GM12878 (cell line): ENCODE results near the gene ARMC10. TPM values are rescaled to one million over a fixed set of nuclear protein-coding genes. Genes with fewer than 3 reads are reported as not detected.

ENCODE experiments used
- ASH2L ChIP-seq: fragments of 300-600, 200-600 bp; sonication (generic); IDR thresholded peaks from 2 replicates; pipeline ENCODE4 v1.6.1; 2017; ENCODE audit warnings: low read depth, mild to moderate bottlenecking, borderline replicate concordance
- ATF3 ChIP-seq: IDR thresholded peaks from 2 replicates; pipeline ENCODE4 v1.6.1; 2011; ENCODE audit warnings: low read depth, mild to moderate bottlenecking, low read length, moderate library complexity, borderline replicate concordance; ENCODE audit errors: extremely low read depth
- CBFB ChIP-seq: IDR thresholded peaks from 2 replicates; pipeline ENCODE4 v1.6.1; 2016; ENCODE audit warnings: antibody characterized with exemption, low read depth
- CEBPB ChIP-seq, 2 experiments: fragments of 150-350 bp in 1 of 2; IDR thresholded peaks; 2 replicates each; pipeline ENCODE4 v1.6.1; 2012 to 2014; ENCODE audit warnings: low read depth in 2 of 2, low read length in 2 of 2, borderline replicate concordance in 1 of 2, inconsistent platforms in 1 of 2
- CREM ChIP-seq: IDR thresholded peaks from 2 replicates; pipeline ENCODE4 v1.6.1; 2014; ENCODE audit warnings: antibody characterized with exemption, low read depth
- GABPA ChIP-seq: IDR thresholded peaks from 2 replicates; pipeline ENCODE4 v1.6.1; 2014; ENCODE audit warnings: antibody characterized with exemption, low read depth, mild to moderate bottlenecking, inconsistent platforms
- MTA2 ChIP-seq: fragments of 450-650 bp; IDR thresholded peaks from 2 replicates; pipeline ENCODE4 v1.6.1; 2016; ENCODE audit warnings: low read depth, mild to moderate bottlenecking, moderate library complexity
- POLR2AphosphoS2 ChIP-seq: IDR thresholded peaks from 2 replicates; pipeline ENCODE4 v1.6.1; 2011; ENCODE audit warnings: low read depth, mild to moderate bottlenecking, low read length, improper control_type of control experiment, moderate library complexity
- POLR2AphosphoS5 ChIP-seq: IDR thresholded peaks from 2 replicates; pipeline ENCODE4 v1.6.1; 2011; ENCODE audit warnings: mild to moderate bottlenecking, low read length, inconsistent platforms
- RB1 ChIP-seq: fragments of 450-650 bp; formaldehyde crosslinking; IDR thresholded peaks from 2 replicates; pipeline ENCODE4 v1.6.1; 2017; ENCODE audit warnings: mild to moderate bottlenecking, borderline replicate concordance
- SMC3 ChIP-seq: IDR thresholded peaks from 2 replicates; pipeline ENCODE4 v1.6.1; 2011; ENCODE audit warnings: low read length, improper control_type of control experiment, borderline replicate concordance
- TAF1 ChIP-seq: IDR thresholded peaks from 2 replicates; pipeline ENCODE4 v1.6.1; 2011; ENCODE audit warnings: mild to moderate bottlenecking, low read depth, low read length, borderline replicate concordance
- USF1 ChIP-seq: IDR thresholded peaks from 2 replicates; pipeline ENCODE4 v1.6.1; 2011; ENCODE audit warnings: borderline replicate concordance, low read depth, mild to moderate bottlenecking, moderate library complexity, mixed read lengths, low read length; ENCODE audit not compliant: insufficient read depth; ENCODE audit errors: extremely low read length
- USF2 ChIP-seq: IDR thresholded peaks from 2 replicates; pipeline ENCODE4 v1.6.1; 2011; ENCODE audit warnings: low read depth, low read length, improper control_type of control experiment, borderline replicate concordance
- ZBED1 ChIP-seq: IDR thresholded peaks from 2 replicates; pipeline ENCODE4 v1.6.1; 2016; ENCODE audit warnings: borderline replicate concordance
- ZNF592 ChIP-seq: fragments of 450-650 bp; IDR thresholded peaks from 2 replicates; pipeline ENCODE4 v1.6.1; 2017; ENCODE audit warnings: mild to moderate bottlenecking, moderate library complexity
- polyA plus RNA-seq, 11 experiments: library from polyadenylated mRNA; depleted of rRNA in 4 of 11; unstranded in 6 of 11; stranded (reverse) in 5 of 11; fragments of >200 nt; fragmentation: Nextera tagmentation in 4 of 11; fragmentation: Illumina TruSeq in 1 of 11; extraction: Ambion mirVana in 4 of 11; extraction: Trizol in 1 of 11; gene quantifications; 1 replicate in 1 of 11; 2 replicates in 10 of 11; pipeline versions ENCODE4 v1.2.1 to v1.2.3, GENCODE V29; 2011 to 2016; ENCODE audit warnings: inconsistent platforms in 2 of 11, missing spikeins in 2 of 11, low read depth in 1 of 11
- total RNA-seq, 4 experiments: library from RNA; depleted of rRNA in 3 of 4; stranded (reverse); fragments of >200 nt in 3 of 4; fragmentation: Illumina TruSeq in 1 of 4; extraction: Trizol in 1 of 4; gene quantifications; 2 replicates each; pipeline versions ENCODE4 v1.2.1 to v1.2.3, GENCODE V29; 2013 to 2021

ARMC10 gene
- total and polyA plus RNA-seq, 10 of the 15 experiments (the other 5 are each of a cell fraction or from before 2014, with no cell fraction given): 7.0 to 38.2 (median 24.1) TPM

- TF ChIP-seq CEBPB (IDR thresholded peaks at IDR 0.05; ENCODE audit: borderline replicate concordance in 1 of 2, low read depth in 2 of 2, low read length in 2 of 2) (0 out of 4 replicates have a peak, but pooled peaks of 1 of the 2 experiments have one; percentile 20), GABPA (peak; percentile 53; the same call in 1 of the 2 replicates), MTA2 (0 out of 2 replicates have a peak, but pooled peaks have one; percentile 10), POLR2AphosphoS5 (peak; percentile 54; the same call in 1 of the 2 replicates), CREM (0 out of 2 replicates have a peak, but pooled peaks have one; percentile 23), USF1 (peak; percentile 56), ZBED1 (no peak), CBFB (no peak), TAF1 (no peak), SMC3 (no peak), ZNF592 (0 out of 2 replicates have a peak, but pooled peaks have one; percentile 38), USF2 (no peak; the same call in 1 of the 2 replicates), ASH2L (peak; percentile 70; the same call in 1 of the 2 replicates), ATF3 (no peak), RB1 (0 out of 2 replicates have a peak, but pooled peaks have one; percentile 49), POLR2AphosphoS2 (peak; percentile 77; the same call in 1 of the 2 replicates)
These were observed at the start of gene ARMC10, which contains the start of gene FBXL13 (continued) for GRCh38 chr7:103074519-103075336.
